22Rv1 (cell line): Measurements from ENCODE around the gene PAMR1.

Experiments
- CTCF ChIP-seq: fragments of 450-650 bp; IDR thresholded peaks from 2 replicates; pipeline ENCODE4 v1.5.1; 2017; ENCODE audit warnings: mild to moderate bottlenecking
- ZFX ChIP-seq: fragments of 450-650 bp; IDR thresholded peaks from 2 replicates; pipeline ENCODE4 v1.6.1; 2017; ENCODE audit warnings: antibody characterized with exemption, borderline replicate concordance

- TF ChIP-seq CTCF, result no peak
- no peak for TF ChIP-seq ZFX
Observed at GRCh38 chr11:35464308-35464707, 61.1 kb downstream of the PAMR1 start.
